Panc1 (cell line): Measurements from ENCODE around the gene PRKAB2. TPM values are rescaled to one million over a fixed set of nuclear protein-coding genes. Genes with fewer than 3 reads are reported as not detected.

Source experiments
- ATAC-seq: fragments of 200-7000 bp; cut with Tn5 transposase; 2 replicates; pipeline ENCODE4 v1.9.1; 2020; ENCODE audit warnings: mild to moderate bottlenecking, moderate library complexity
- BruUV-seq: library from RNA; stranded (reverse); fragments of 400-500 nt; replicated peaks from 2 replicates; lab custom pipeline; 2021; lab: Mats Ljungman, UMichigan
- CTCF ChIA-PET: fragments of 300-600 bp; sonication (Branson Sonifier 250); formaldehyde crosslinking; loops from one replicate; lab custom pipeline; 2022; ENCODE audit warnings: antibody characterized with exemption; lab: Charles Lee
- POLR2A ChIA-PET: fragments of 300-600 bp; sonication (Branson Sonifier 250); formaldehyde crosslinking; loops from one replicate; lab custom pipeline; 2022; ENCODE audit warnings: antibody characterized with exemption; lab: Charles Lee
- DNase-seq: peaks from one replicate; pipeline ENCODE4 v3.0.0-alpha.2; 2010; ENCODE audit warnings: low read depth, low spot score
- H3K27ac ChIP-seq: 2 replicates; pipeline ENCODE4 v1.5.1; 2011; ENCODE audit warnings: mild to moderate bottlenecking, low read length, inconsistent platforms
- H3K27me3 ChIP-seq: fragments of 200-500 bp; sonication (Bioruptor generic); 2 replicates; pipeline ENCODE4 v1.6.0; 2014; ENCODE audit warnings: low read length, inconsistent platforms; ENCODE audit not compliant: control insufficient read depth, insufficient read depth
- H3K36me3 ChIP-seq: fragments of 200-500 bp; sonication (Bioruptor generic); 2 replicates; pipeline ENCODE4 v1.5.1; 2014; ENCODE audit warnings: inconsistent platforms, mild to moderate bottlenecking, low read length, moderate library complexity; ENCODE audit not compliant: control insufficient read depth, insufficient read depth
- H3K4me1 ChIP-seq: 2 replicates; pipeline ENCODE4 v1.5.1; 2011; ENCODE audit warnings: inconsistent platforms, mild to moderate bottlenecking, low read length, moderate library complexity; ENCODE audit not compliant: control insufficient read depth, insufficient read depth
- H3K4me3 ChIP-seq, 2 experiments: 2 replicates each; pipeline ENCODE4 v1.5.1; 2011 to 2012; ENCODE audit warnings: low read depth in 2 of 2, low read length in 2 of 2, mild to moderate bottlenecking in 2 of 2, inconsistent platforms in 1 of 2, moderate library complexity in 1 of 2
- H3K9me3 ChIP-seq: fragments of 200-500 bp; sonication (Bioruptor generic); 2 replicates; pipeline ENCODE4 v1.5.1; 2014; ENCODE audit warnings: low read depth, mild to moderate bottlenecking, inconsistent platforms, low read length, moderate library complexity; ENCODE audit not compliant: control insufficient read depth, insufficient read depth
- POLR2AphosphoS5 ChIP-seq: IDR thresholded peaks from 2 replicates; pipeline ENCODE4 v1.6.1; 2012; ENCODE audit warnings: mild to moderate bottlenecking, low read depth, low read length, moderate library complexity
- SIN3A ChIP-seq: IDR thresholded peaks from 2 replicates; pipeline ENCODE4 v1.6.1; 2012; ENCODE audit warnings: low read depth, mild to moderate bottlenecking, low read length, moderate library complexity, borderline replicate concordance; ENCODE audit not compliant: insufficient read depth
- TCF7L2 ChIP-seq: IDR thresholded peaks from 2 replicates; pipeline ENCODE4 v1.6.1; 2011; ENCODE audit warnings: mild to moderate bottlenecking, low read depth, low read length, inconsistent platforms
- in situ Hi-C: cut with HindIII; loops from 2 replicates; pipeline ENCODE4 v1.10.0; 2016; ENCODE audit warnings: low sequenced_read_pairs, low pct_unique_long_range_greater_than_20kb
- intact Hi-C: fragments of 100-400 bp; cut with micrococcal nuclease; formaldehyde crosslinking; loops from one replicate; pipeline ENCODE4 v1.10.0; 2022; ENCODE audit not compliant: unreplicated experiment
- total RNA-seq: library from RNA; stranded (reverse); gene quantifications from one replicate; pipeline ENCODE4 v1.2.1, GENCODE V29; 2021; ENCODE audit not compliant: unreplicated experiment
- TF ChIP-seq, protein P1 (sequence below): fragments of 450-650 bp; IDR thresholded peaks from 2 replicates; pipeline ENCODE4 v1.5.1; 2017; ENCODE audit warnings: mild to moderate bottlenecking
- TF ChIP-seq, protein P2 (sequence below), 2 experiments: IDR thresholded peaks; 2 replicates each; pipeline ENCODE4 v1.6.1; 2011 to 2012; ENCODE audit warnings: low read depth in 2 of 2, control low read depth in 1 of 2, low read length in 1 of 2, mild to moderate bottlenecking in 1 of 2, moderate library complexity in 1 of 2; ENCODE audit not compliant: insufficient read depth in 1 of 2

PRKAB2 gene
- total RNA-seq, 1 experiment from 2014 or later = 6.6 TPM

DNA sequence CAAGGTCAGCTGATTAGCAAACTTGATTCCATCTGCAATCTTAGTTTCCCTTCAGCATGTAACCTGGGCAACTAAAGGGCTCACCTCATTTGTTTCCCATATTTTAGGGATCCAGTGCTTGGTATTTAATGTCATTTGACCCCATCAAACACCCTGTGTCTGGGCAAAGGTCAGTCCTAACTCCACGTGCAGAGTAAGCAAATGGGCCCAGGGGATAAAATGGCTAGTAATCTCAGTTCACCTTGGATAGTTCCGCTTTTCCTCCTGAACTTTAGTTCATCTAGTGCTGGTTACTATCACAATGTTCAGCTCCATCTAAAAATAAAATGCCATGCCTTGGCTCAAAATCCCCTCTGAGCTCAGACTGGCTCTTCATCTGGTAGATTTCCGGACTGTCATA, 19.5 kb downstream of the PRKAB2 start:
- POLR2A ChIA-PET = no interaction called here
- ATAC-seq (no peak), DNase-seq (no peak)
- Histone ChIP-seq H3K4me1 (no peaks in the 10 kb centered on the region), H3K27me3 (no peaks in the 10 kb centered on the region), H3K9me3 (no peaks in the 10 kb centered on the region), H3K36me3 (no peaks in the 10 kb centered on the region), H3K27ac (no peak overlapping the region), H3K4me3 (no peak overlapping the region)
- TF ChIP-seq, protein P1, sequence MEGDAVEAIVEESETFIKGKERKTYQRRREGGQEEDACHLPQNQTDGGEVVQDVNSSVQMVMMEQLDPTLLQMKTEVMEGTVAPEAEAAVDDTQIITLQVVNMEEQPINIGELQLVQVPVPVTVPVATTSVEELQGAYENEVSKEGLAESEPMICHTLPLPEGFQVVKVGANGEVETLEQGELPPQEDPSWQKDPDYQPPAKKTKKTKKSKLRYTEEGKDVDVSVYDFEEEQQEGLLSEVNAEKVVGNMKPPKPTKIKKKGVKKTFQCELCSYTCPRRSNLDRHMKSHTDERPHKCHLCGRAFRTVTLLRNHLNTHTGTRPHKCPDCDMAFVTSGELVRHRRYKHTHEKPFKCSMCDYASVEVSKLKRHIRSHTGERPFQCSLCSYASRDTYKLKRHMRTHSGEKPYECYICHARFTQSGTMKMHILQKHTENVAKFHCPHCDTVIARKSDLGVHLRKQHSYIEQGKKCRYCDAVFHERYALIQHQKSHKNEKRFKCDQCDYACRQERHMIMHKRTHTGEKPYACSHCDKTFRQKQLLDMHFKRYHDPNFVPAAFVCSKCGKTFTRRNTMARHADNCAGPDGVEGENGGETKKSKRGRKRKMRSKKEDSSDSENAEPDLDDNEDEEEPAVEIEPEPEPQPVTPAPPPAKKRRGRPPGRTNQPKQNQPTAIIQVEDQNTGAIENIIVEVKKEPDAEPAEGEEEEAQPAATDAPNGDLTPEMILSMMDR = no peak
- CTCF ChIA-PET = no interaction called here
- no TSS peak for BruUV-seq
- in situ Hi-C loops (no loop called here), intact Hi-C loops (no loop called here)

DNA sequence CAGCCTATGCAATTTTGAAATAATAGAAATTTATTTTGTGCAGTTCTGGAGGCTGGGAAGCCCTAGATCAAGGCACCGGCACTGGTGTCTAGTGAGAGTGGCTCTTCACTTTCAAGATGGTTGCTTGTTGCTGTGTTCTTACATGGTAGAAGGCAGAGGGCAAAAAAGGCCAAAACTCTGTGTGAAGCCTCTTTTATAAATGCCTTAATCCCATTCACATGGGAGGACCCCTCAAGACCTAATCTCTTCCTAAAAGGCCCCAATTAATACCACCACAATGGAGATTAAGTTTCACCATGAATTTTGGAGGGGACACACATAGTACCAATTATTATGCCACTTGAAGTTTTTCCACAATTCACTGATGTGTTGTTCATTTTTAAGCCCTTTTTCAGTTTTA, 21.0 kb downstream of the PRKAB2 start:
- Histone ChIP-seq H3K27ac (no peak overlapping the region), H3K4me1 (no peaks in the 10 kb centered on the region), H3K9me3 (no peaks in the 10 kb centered on the region), H3K36me3 (no peaks in the 10 kb centered on the region), H3K27me3 (no peaks in the 10 kb centered on the region), H3K4me3 (no peak overlapping the region)
- ChIA-PET CTCF (no interaction called here), POLR2A (no interaction called here)
- intact Hi-C loops (no loop called here), in situ Hi-C loops (no loop called here)
- no TSS peak for BruUV-seq
- TF ChIP-seq SIN3A = no peak
- no peak for TF ChIP-seq POLR2AphosphoS5
- TF ChIP-seq, protein P1 = no peak
- TF ChIP-seq, protein P2, sequence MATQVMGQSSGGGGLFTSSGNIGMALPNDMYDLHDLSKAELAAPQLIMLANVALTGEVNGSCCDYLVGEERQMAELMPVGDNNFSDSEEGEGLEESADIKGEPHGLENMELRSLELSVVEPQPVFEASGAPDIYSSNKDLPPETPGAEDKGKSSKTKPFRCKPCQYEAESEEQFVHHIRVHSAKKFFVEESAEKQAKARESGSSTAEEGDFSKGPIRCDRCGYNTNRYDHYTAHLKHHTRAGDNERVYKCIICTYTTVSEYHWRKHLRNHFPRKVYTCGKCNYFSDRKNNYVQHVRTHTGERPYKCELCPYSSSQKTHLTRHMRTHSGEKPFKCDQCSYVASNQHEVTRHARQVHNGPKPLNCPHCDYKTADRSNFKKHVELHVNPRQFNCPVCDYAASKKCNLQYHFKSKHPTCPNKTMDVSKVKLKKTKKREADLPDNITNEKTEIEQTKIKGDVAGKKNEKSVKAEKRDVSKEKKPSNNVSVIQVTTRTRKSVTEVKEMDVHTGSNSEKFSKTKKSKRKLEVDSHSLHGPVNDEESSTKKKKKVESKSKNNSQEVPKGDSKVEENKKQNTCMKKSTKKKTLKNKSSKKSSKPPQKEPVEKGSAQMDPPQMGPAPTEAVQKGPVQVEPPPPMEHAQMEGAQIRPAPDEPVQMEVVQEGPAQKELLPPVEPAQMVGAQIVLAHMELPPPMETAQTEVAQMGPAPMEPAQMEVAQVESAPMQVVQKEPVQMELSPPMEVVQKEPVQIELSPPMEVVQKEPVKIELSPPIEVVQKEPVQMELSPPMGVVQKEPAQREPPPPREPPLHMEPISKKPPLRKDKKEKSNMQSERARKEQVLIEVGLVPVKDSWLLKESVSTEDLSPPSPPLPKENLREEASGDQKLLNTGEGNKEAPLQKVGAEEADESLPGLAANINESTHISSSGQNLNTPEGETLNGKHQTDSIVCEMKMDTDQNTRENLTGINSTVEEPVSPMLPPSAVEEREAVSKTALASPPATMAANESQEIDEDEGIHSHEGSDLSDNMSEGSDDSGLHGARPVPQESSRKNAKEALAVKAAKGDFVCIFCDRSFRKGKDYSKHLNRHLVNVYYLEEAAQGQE (IDR thresholded peaks at IDR 0.05; ENCODE audit: insufficient read depth in 1 of 2, low read depth in 2 of 2, low read length in 1 of 2) = no peak
- TF ChIP-seq TCF7L2 = no peak
- DNase-seq (no peak), ATAC-seq (no peak)

DNA sequence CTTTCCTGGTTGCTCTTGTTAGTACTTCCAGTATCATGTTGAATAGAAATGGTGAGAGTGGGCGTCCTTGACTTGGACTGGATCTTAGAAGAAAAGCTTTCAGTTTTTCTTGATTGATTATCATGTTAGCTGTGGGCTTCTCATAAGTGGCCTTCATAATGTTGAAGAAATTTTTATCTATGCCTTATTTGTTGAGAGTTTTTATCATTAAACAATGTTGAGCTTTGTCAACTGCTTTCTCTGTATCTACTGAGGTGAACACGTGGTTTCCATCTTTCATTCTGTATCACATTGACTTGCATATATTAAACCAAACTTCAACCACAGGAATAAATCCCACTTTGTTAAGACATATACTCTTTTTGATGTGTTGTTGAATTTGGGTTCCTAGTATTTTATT, 29.4 kb downstream of the PRKAB2 start:
- Histone ChIP-seq H3K27ac (no peak overlapping the region), H3K9me3 (no peaks in the 10 kb centered on the region), H3K4me1 (no peaks in the 10 kb centered on the region), H3K27me3 (peaks cover 1% of the 10 kb centered on the region; the same call in 1 of the 2 replicates), H3K36me3 (no peaks in the 10 kb centered on the region), H3K4me3 (no peak overlapping the region)
- no TSS peak for BruUV-seq
- in situ Hi-C loops = no loop called here
- DNase-seq (no peak), ATAC-seq (no peak)
- TF ChIP-seq, protein P2 (IDR thresholded peaks at IDR 0.05; ENCODE audit: insufficient read depth in 1 of 2, low read depth in 2 of 2, low read length in 1 of 2) = no peak
- TF ChIP-seq, protein P1 = no peak
- TF ChIP-seq SIN3A (no peak), POLR2AphosphoS5 (no peak)
- intact Hi-C loops = no loop called here
- ChIA-PET CTCF (no interaction called here), POLR2A (no interaction called here)
